Prostate gland (tissue), 2 donors: ENCODE results near the gene PFDN6.

Experiments
- POLR2A ChIP-seq: fragments of 450-650 bp; IDR thresholded peaks from one replicate; pipeline ENCODE4 v1.6.1; 2016; ENCODE audit warnings: antibody characterized with exemption, mild to moderate bottlenecking
- POLR2AphosphoS5 ChIP-seq: sonication (generic); formaldehyde crosslinking; IDR thresholded peaks from one replicate; pipeline ENCODE4 v1.6.1; 2017; ENCODE audit warnings: antibody characterized with exemption
- TF ChIP-seq, protein P1 (sequence below), 4 experiments: fragments of 200-600 bp in 2 of 4; fragments of 450-650 bp in 2 of 4; sonication (generic) in 2 of 4; IDR thresholded peaks; 1 replicate in 3 of 4; 2 replicates in 1 of 4; pipeline ENCODE4 v1.5.1; 2016 to 2019; ENCODE audit warnings: antibody characterized with exemption in 4 of 4, mild to moderate bottlenecking in 2 of 4, moderate library complexity in 2 of 4

- no peak for TF ChIP-seq POLR2AphosphoS5
- no peak for TF ChIP-seq POLR2A
- TF ChIP-seq, protein P1, sequence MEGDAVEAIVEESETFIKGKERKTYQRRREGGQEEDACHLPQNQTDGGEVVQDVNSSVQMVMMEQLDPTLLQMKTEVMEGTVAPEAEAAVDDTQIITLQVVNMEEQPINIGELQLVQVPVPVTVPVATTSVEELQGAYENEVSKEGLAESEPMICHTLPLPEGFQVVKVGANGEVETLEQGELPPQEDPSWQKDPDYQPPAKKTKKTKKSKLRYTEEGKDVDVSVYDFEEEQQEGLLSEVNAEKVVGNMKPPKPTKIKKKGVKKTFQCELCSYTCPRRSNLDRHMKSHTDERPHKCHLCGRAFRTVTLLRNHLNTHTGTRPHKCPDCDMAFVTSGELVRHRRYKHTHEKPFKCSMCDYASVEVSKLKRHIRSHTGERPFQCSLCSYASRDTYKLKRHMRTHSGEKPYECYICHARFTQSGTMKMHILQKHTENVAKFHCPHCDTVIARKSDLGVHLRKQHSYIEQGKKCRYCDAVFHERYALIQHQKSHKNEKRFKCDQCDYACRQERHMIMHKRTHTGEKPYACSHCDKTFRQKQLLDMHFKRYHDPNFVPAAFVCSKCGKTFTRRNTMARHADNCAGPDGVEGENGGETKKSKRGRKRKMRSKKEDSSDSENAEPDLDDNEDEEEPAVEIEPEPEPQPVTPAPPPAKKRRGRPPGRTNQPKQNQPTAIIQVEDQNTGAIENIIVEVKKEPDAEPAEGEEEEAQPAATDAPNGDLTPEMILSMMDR (IDR thresholded peaks at IDR 0.05) = no peak
Measured at GRCh38 chr6:33324125-33324524, 34.7 kb downstream of the PFDN6 start.
